Measurements from ENCODE around the gene SPOCK2.

DNA sequence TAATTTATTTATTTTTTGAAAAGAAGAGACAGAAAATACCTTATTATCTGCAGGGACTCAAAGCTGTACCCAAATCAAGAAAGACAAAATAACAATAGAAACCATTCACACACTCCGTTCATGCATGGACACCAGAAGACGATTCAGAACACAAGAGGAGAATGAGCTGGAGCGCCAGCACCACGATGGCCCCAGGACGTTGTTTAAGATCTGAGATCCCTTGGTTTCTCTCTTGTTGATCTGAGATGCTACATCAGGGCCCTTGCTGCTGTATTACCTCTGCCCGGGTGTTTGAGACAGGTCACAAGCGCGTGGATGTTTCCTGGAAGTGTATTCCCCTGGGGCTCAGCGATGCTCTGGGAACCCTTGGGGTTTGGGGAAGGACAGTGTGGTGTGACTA lies 77.3 kb downstream of the SPOCK2 start:
- TF ChIP-seq POLR2A (IDR thresholded peaks at IDR 0.05; ENCODE audit: low read depth, low read length): no peak
- TF ChIP-seq, protein P1, sequence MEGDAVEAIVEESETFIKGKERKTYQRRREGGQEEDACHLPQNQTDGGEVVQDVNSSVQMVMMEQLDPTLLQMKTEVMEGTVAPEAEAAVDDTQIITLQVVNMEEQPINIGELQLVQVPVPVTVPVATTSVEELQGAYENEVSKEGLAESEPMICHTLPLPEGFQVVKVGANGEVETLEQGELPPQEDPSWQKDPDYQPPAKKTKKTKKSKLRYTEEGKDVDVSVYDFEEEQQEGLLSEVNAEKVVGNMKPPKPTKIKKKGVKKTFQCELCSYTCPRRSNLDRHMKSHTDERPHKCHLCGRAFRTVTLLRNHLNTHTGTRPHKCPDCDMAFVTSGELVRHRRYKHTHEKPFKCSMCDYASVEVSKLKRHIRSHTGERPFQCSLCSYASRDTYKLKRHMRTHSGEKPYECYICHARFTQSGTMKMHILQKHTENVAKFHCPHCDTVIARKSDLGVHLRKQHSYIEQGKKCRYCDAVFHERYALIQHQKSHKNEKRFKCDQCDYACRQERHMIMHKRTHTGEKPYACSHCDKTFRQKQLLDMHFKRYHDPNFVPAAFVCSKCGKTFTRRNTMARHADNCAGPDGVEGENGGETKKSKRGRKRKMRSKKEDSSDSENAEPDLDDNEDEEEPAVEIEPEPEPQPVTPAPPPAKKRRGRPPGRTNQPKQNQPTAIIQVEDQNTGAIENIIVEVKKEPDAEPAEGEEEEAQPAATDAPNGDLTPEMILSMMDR (conservative IDR thresholded peaks at IDR 0.05; ENCODE audit: low read depth, low read length): no peak
- TF ChIP-seq CEBPB (IDR thresholded peaks at IDR 0.05; ENCODE audit: low read depth, low read length): no peak
